ENCODE measurements around the gene DNAJC3. TPM values are rescaled to one million over a fixed set of nuclear protein-coding genes. Genes with fewer than 3 reads are reported as not detected.
A peak's percentile ranks its signal among the peaks of the same experiment; 100 is the strongest.

Gene DNAJC3
- total and polyA plus RNA-seq, 2 of the 13 experiments (the other 11 are each of a cell fraction or from before 2014, with no cell fraction given) = 10.4 to 48.2 TPM

DNA sequence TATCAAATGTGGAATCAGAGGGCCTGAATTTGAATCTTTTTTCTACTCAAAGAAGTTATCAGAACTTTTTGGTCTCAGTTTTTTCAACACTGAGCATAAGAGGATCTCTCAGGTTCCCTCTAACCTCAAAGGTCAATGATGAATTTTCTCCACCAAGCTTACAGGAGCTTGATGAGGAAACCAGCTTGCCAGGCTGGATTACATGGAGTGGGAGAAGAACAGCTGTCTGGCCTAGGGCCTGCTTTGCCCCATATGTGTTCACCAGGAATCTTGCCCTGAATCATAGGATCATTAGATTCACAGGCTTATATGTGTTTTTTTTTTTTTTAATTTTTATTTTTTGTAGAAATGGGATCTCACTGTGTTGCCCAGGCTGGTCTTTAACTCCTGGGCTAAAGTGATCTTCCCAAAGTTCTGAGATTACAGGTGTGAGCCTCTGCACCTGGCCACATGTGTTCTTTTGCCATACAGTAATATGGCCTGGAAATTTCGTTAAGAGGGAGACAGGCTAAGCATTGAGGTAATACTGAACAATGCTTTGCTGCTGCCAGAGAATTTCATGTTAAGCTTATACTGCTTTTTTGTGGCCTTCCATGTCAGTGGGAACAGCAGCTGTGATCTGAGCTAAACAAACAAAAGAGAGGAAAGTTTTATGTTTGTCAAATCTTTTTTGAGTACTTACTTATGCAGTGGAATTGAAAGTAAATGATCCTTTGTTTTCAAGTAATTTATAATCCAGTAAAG lies 110.6 kb downstream of the DNAJC3 start:
- H3K4me3 ChIP-seq (replicated peaks in 1 of 3; ENCODE audit: insufficient read depth in 1 of 3, low read depth in 2 of 3, low read length in 3 of 3) = no peak overlapping the region
- ATAC-seq (no peak), DNase-seq (ENCODE audit: low spot score) (no peak), FAIRE-seq (no peak)
- no peaks in the 10 kb centered on the region for H3K27me3 ChIP-seq (ENCODE audit: control insufficient read depth in 1 of 2, insufficient read depth in 2 of 2, low read length in 2 of 2)
- no peak overlapping the region for H3K9ac ChIP-seq (ENCODE audit: insufficient read depth, low read depth, low read length)
- in situ Hi-C loops (cut with HindIII; ENCODE audit: extremely low pct_ligation_motif_present, low pct_unique_long_range_greater_than_20kb) = no loop called here
- ChIA-PET CTCF (ENCODE audit: low intra/inter-chr PET ratio, low total read pairs) (no interaction called here), POLR2A (no interaction called here)
- intact Hi-C loops (cut with micrococcal nuclease; ENCODE audit: unreplicated experiment) = loop anchor here (10.0 kb wide), 1 partner anchor 113 kb away; the partner anchor contains the start of gene DNAJC3
- H2AFZ ChIP-seq (ENCODE audit: low read length) = no peak overlapping the region
- BruUV-seq (replicated peaks) = no TSS peak
- no peaks in the 10 kb centered on the region for H4K20me1 ChIP-seq (ENCODE audit: insufficient read depth, low read length)
- H3K4me2 ChIP-seq (ENCODE audit: low read depth, low read length) = no peak overlapping the region
- H3K36me3 ChIP-seq (replicated peaks in 1 of 2; ENCODE audit: control insufficient read depth in 1 of 2, insufficient read depth in 2 of 2, low read length in 2 of 2) = peaks cover 12 to 39% of the 10 kb centered on the region in 2 experiments; a peak in 4 of 5 replicates
- TF ChIP-seq, protein P1, sequence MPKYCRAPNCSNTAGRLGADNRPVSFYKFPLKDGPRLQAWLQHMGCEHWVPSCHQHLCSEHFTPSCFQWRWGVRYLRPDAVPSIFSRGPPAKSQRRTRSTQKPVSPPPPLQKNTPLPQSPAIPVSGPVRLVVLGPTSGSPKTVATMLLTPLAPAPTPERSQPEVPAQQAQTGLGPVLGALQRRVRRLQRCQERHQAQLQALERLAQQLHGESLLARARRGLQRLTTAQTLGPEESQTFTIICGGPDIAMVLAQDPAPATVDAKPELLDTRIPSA (CRISPR knock-in tag; IDR thresholded peaks at IDR 0.05; ENCODE audit: borderline replicate concordance) = no peak
- peak; percentile 57 for TF ChIP-seq ZNF121 (CRISPR knock-in tag; IDR thresholded peaks at IDR 0.05)
- no peaks in the 10 kb centered on the region for H3K9me3 ChIP-seq (ENCODE audit: low read length)
- no peaks in the 10 kb centered on the region for H3K4me1 ChIP-seq (ENCODE audit: insufficient read depth, low read length)
- H3K79me2 ChIP-seq (ENCODE audit: insufficient read depth, low read length) = no peaks in the 10 kb centered on the region
- 64% methylated on average over 1 of the region's 1 CpG for WGBS (ENCODE audit: low lambda C conversion rate)
- no peak overlapping the region for H3K27ac ChIP-seq (ENCODE audit: extremely low read length, insufficient read depth, low read length)

DNA sequence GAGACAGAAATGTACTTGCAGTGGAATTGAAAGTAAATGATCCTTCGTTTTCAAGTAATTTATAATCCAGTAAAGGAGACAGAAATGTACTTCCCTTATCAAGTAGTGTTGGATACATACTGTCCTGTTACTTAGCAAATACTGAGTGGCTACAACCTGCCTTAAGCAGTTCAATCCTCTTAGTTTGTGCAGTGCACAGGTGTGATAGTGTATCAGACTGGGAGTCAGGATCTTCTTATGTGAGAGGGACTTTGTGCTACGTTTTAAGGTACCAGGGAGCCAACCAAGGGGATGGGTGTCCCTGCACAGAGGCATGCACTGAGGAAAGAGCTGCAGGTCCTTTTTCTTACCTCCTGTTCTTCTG lies 111.1 kb downstream of the DNAJC3 start:
- Histone ChIP-seq H3K36me3 (replicated peaks in 1 of 2; ENCODE audit: control insufficient read depth in 1 of 2, insufficient read depth in 2 of 2, low read length in 2 of 2) (peaks cover 12 to 45% of the 10 kb centered on the region in 2 experiments; a peak in 4 of 5 replicates), H3K4me3 (replicated peaks in 1 of 3; ENCODE audit: insufficient read depth in 1 of 3, low read depth in 2 of 3, low read length in 3 of 3) (no peak overlapping the region), H3K9ac (ENCODE audit: insufficient read depth, low read depth, low read length) (no peak overlapping the region), H4K20me1 (ENCODE audit: insufficient read depth, low read length) (no peaks in the 10 kb centered on the region), H3K9me3 (ENCODE audit: low read length) (no peaks in the 10 kb centered on the region), H3K79me2 (ENCODE audit: insufficient read depth, low read length) (no peaks in the 10 kb centered on the region), H3K27me3 (ENCODE audit: control insufficient read depth in 1 of 2, insufficient read depth in 2 of 2, low read length in 2 of 2) (no peaks in the 10 kb centered on the region), H3K27ac (ENCODE audit: extremely low read length, insufficient read depth, low read length) (no peak overlapping the region), H3K4me1 (ENCODE audit: insufficient read depth, low read length) (no peaks in the 10 kb centered on the region), H2AFZ (ENCODE audit: low read length) (no peak overlapping the region), H3K4me2 (ENCODE audit: low read depth, low read length) (no peak overlapping the region)
- no TSS peak for BruUV-seq (replicated peaks)
- ATAC-seq (no peak), FAIRE-seq (no peak), DNase-seq (ENCODE audit: low spot score) (no peak)
- intact Hi-C loops (cut with micrococcal nuclease; ENCODE audit: unreplicated experiment) = loop anchor here (10.0 kb wide), 1 partner anchor 113 kb away; the partner anchor contains the start of gene DNAJC3
- POLR2A ChIA-PET = no interaction called here
- in situ Hi-C loops (cut with HindIII; ENCODE audit: extremely low pct_ligation_motif_present, low pct_unique_long_range_greater_than_20kb) = no loop called here
- CTCF ChIA-PET (ENCODE audit: low intra/inter-chr PET ratio, low total read pairs) = no interaction called here
- 96% methylated on average over 2 of the region's 2 CpGs for WGBS (ENCODE audit: low lambda C conversion rate)
- TF ChIP-seq TOE1 (CRISPR knock-in tag; IDR thresholded peaks at IDR 0.05) (no peak), MAZ (IDR thresholded peaks at IDR 0.05; ENCODE audit: borderline replicate concordance, low read depth, low read length) (no peak), MAZ (CRISPR knock-in tag; IDR thresholded peaks at IDR 0.05; ENCODE audit: low read depth) (no peak), ZNF616 (CRISPR knock-in tag; IDR thresholded peaks at IDR 0.05; ENCODE audit: low read depth) (no peak), DMAP1 (CRISPR knock-in tag; IDR thresholded peaks at IDR 0.05) (no peak), CREB1 (IDR thresholded peaks at IDR 0.05) (no peak), CREB1 (CRISPR knock-in tag; IDR thresholded peaks at IDR 0.05) (no peak), ELF1 (CRISPR knock-in tag; IDR thresholded peaks at IDR 0.05) (no peak), BCL6 (CRISPR knock-in tag; IDR thresholded peaks at IDR 0.05) (no peak), KLF11 (CRISPR knock-in tag; IDR thresholded peaks at IDR 0.05) (no peak), MYC (CRISPR knock-in tag; IDR thresholded peaks at IDR 0.05; ENCODE audit: borderline replicate concordance) (no peak), ZSCAN25 (CRISPR knock-in tag; IDR thresholded peaks at IDR 0.05) (no peak)
- TF ChIP-seq, protein P2, sequence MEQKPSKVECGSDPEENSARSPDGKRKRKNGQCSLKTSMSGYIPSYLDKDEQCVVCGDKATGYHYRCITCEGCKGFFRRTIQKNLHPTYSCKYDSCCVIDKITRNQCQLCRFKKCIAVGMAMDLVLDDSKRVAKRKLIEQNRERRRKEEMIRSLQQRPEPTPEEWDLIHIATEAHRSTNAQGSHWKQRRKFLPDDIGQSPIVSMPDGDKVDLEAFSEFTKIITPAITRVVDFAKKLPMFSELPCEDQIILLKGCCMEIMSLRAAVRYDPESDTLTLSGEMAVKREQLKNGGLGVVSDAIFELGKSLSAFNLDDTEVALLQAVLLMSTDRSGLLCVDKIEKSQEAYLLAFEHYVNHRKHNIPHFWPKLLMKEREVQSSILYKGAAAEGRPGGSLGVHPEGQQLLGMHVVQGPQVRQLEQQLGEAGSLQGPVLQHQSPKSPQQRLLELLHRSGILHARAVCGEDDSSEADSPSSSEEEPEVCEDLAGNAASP (CRISPR knock-in tag; IDR thresholded peaks at IDR 0.05; ENCODE audit: borderline replicate concordance) = no peak
- TF ChIP-seq, protein P3, sequence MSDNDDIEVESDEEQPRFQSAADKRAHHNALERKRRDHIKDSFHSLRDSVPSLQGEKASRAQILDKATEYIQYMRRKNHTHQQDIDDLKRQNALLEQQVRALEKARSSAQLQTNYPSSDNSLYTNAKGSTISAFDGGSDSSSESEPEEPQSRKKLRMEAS (IDR thresholded peaks at IDR 0.05) = no peak
- TF ChIP-seq, protein P4, sequence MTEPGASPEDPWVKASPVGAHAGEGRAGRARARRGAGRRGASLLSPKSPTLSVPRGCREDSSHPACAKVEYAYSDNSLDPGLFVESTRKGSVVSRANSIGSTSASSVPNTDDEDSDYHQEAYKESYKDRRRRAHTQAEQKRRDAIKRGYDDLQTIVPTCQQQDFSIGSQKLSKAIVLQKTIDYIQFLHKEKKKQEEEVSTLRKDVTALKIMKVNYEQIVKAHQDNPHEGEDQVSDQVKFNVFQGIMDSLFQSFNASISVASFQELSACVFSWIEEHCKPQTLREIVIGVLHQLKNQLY (CRISPR knock-in tag; IDR thresholded peaks at IDR 0.05) = no peak
